Calu3 (cell line): Measurements from ENCODE around the gene THADA. TPM values are rescaled to one million over a fixed set of nuclear protein-coding genes. Genes with fewer than 3 reads are reported as not detected.

Experiments
- BruUV-seq: library from RNA; stranded (reverse); fragments of 400-500 nt; replicated peaks from 2 replicates; lab custom pipeline; 2021; lab: Mats Ljungman, UMichigan
- CTCF ChIA-PET: fragments of 300-600 bp; sonication (Branson Sonifier 250); formaldehyde crosslinking; loops from one replicate; lab custom pipeline; 2022; ENCODE audit warnings: antibody characterized with exemption; lab: Charles Lee
- DNase-seq: peaks from one replicate; pipeline ENCODE4 v3.0.0; 2022
- H3K27ac Mint-ChIP-seq: one replicate; pipeline ENCODE4 v1.8.0; 2022; ENCODE audit warnings: mixed read lengths; ENCODE audit not compliant: unreplicated experiment
- H3K27me3 Mint-ChIP-seq: one replicate; pipeline ENCODE4 v1.8.0; 2022; ENCODE audit warnings: mixed read lengths; ENCODE audit not compliant: unreplicated experiment
- H3K36me3 Mint-ChIP-seq: one replicate; pipeline ENCODE4 v1.8.0; 2022; ENCODE audit warnings: mild to moderate bottlenecking, moderate library complexity, mixed read lengths; ENCODE audit not compliant: insufficient read depth, unreplicated experiment
- H3K4me1 Mint-ChIP-seq: one replicate; pipeline ENCODE4 v1.8.0; 2022; ENCODE audit warnings: mild to moderate bottlenecking, low read depth, mixed read lengths; ENCODE audit not compliant: unreplicated experiment
- H3K4me3 Mint-ChIP-seq: one replicate; pipeline ENCODE4 v1.8.0; 2022; ENCODE audit warnings: mild to moderate bottlenecking, low read depth, moderate library complexity, mixed read lengths; ENCODE audit not compliant: unreplicated experiment
- H3K9me3 Mint-ChIP-seq: one replicate; pipeline ENCODE4 v1.8.0; 2022; ENCODE audit warnings: low read depth, mixed read lengths; ENCODE audit not compliant: unreplicated experiment
- CTCF ChIP-seq: fragments of 200-600 bp; IDR thresholded peaks from one replicate; pipeline ENCODE4 v1.8.0; 2022; ENCODE audit warnings: antibody characterized with exemption; ENCODE audit not compliant: unreplicated experiment
- intact Hi-C: fragments of 100-400 bp; cut with micrococcal nuclease; formaldehyde crosslinking; loops from one replicate; pipeline ENCODE4 v1.10.0; 2022; ENCODE audit not compliant: unreplicated experiment
- total RNA-seq: library from RNA; stranded (reverse); gene quantifications from 2 replicates; pipeline ENCODE4 v1.2.3, GENCODE V29; 2022

THADA gene
- total RNA-seq, 1 experiment from 2014 or later, result 35.5 TPM

- peak; percentile 47 for DNase-seq
- CTCF ChIA-PET, result interaction anchor here (0.7 to 0.9 kb wide), 2 partner anchors 12 to 23 kb away, joined by 3 read pairs; no protein-coding TSS in a partner anchor
- no TSS peak for BruUV-seq
- no peaks in the 10 kb centered on the region for H3K27me3 Mint-ChIP-seq
- peak overlapping the region; percentile 35 for H3K4me3 Mint-ChIP-seq
- H3K9me3 Mint-ChIP-seq, result no peaks in the 10 kb centered on the region
- H3K36me3 Mint-ChIP-seq, result peaks cover 14% of the 10 kb centered on the region
- peaks cover 67% of the 10 kb centered on the region for H3K4me1 Mint-ChIP-seq
- TF ChIP-seq CTCF, result no peak
- peak overlapping the region; percentile 35 for H3K27ac Mint-ChIP-seq
- intact Hi-C loops, result loop anchor here (5.0 kb wide), 1 partner anchor 34 kb away; no protein-coding TSS in a partner anchor
These were observed 139.9 kb downstream of the THADA start for GRCh38 chr2:43455731-43456642.

GRCh38 chr2:43455296-43455695 is 140.5 kb downstream of the THADA start:
- BruUV-seq, result no TSS peak

GRCh38 chr2:43454791-43455190 is 141.0 kb downstream of the THADA start:
- intact Hi-C loops, result loop anchor here (5.0 kb wide), 1 partner anchor 32 kb away; no protein-coding TSS in a partner anchor
- Mint-ChIP-seq H3K27me3 (no peaks in the 10 kb centered on the region), H3K27ac (peak overlapping the region; percentile 35), H3K4me3 (no peak overlapping the region), H3K36me3 (peaks cover 9% of the 10 kb centered on the region), H3K9me3 (no peaks in the 10 kb centered on the region), H3K4me1 (peaks cover 63% of the 10 kb centered on the region)
- TF ChIP-seq CTCF, result no peak
- CTCF ChIA-PET, result interaction anchor here (0.9 kb wide), 1 partner anchor 11 kb away, joined by 3 read pairs; no protein-coding TSS in a partner anchor
- no peak for DNase-seq
- no TSS peak for BruUV-seq

More at GRCh38 chr2:43455296-43455695, 140.5 kb downstream of the THADA start:
- CTCF ChIA-PET, result interaction anchor here (0.7 to 0.9 kb wide), 2 partner anchors 11 to 23 kb away, joined by 3 read pairs; no protein-coding TSS in a partner anchor
- peak overlapping the region; percentile 35 for H3K27ac Mint-ChIP-seq
- H3K27me3 Mint-ChIP-seq, result no peaks in the 10 kb centered on the region
- H3K4me3 Mint-ChIP-seq, result peak overlapping the region; percentile 35
- peaks cover 65% of the 10 kb centered on the region for H3K4me1 Mint-ChIP-seq
- no peak for DNase-seq
- TF ChIP-seq CTCF, result no peak
- intact Hi-C loops, result loop anchor here (5.0 kb wide), 1 partner anchor 33 kb away; no protein-coding TSS in a partner anchor
- H3K36me3 Mint-ChIP-seq, result peaks cover 9% of the 10 kb centered on the region
- H3K9me3 Mint-ChIP-seq, result no peaks in the 10 kb centered on the region

GRCh38 chr2:43453179-43454170 is 142.4 kb downstream of the THADA start:
- H3K4me3 Mint-ChIP-seq, result no peak overlapping the region
- CTCF ChIA-PET, result no interaction called here
- H3K4me1 Mint-ChIP-seq, result peaks cover 62% of the 10 kb centered on the region
- BruUV-seq, result no TSS peak
- DNase-seq, result no peak
- no peak for TF ChIP-seq CTCF
- peaks cover 9% of the 10 kb centered on the region for H3K36me3 Mint-ChIP-seq
- H3K27ac Mint-ChIP-seq, result no peak overlapping the region
- no peaks in the 10 kb centered on the region for H3K9me3 Mint-ChIP-seq
- intact Hi-C loops, result no loop called here
- H3K27me3 Mint-ChIP-seq, result no peaks in the 10 kb centered on the region
